Neural cell (in vitro differentiated cells): ENCODE measurements around the gene GIT2.

Experiments used
- CTCF ChIP-seq: fragments of 450-650 bp; IDR thresholded peaks from 2 replicates; pipeline ENCODE4 v1.5.1; 2014; ENCODE audit warnings: antibody characterized with exemption, mild to moderate bottlenecking, moderate library complexity; ENCODE audit not compliant: poor library complexity, severe bottlenecking
- EP300 ChIP-seq: fragments of 450-650 bp; conservative IDR thresholded peaks from 2 replicates; pipeline ENCODE4 v1.6.1; 2014; ENCODE audit warnings: antibody characterized with exemption, mild to moderate bottlenecking, moderate library complexity; ENCODE audit not compliant: poor library complexity, severe bottlenecking
- POLR2AphosphoS5 ChIP-seq: IDR thresholded peaks from 2 replicates; pipeline ENCODE4 v1.6.1; 2012
- TAF1 ChIP-seq: IDR thresholded peaks from 2 replicates; pipeline ENCODE4 v1.6.1; 2012; ENCODE audit warnings: low read depth

- TF ChIP-seq CTCF (no peak), EP300 (no peak), POLR2AphosphoS5 (no peak), TAF1 (no peak)
Measured at GRCh38 chr12:110039085-110039807, 43.1 kb upstream of the GIT2 start.
